Measurements from ENCODE around the gene ERAP2.

- no peak for TF ChIP-seq TAF1 (IDR thresholded peaks at IDR 0.05; ENCODE audit: low read depth, low read length)
- TF ChIP-seq POLR2A (IDR thresholded peaks at IDR 0.05; ENCODE audit: low read depth, low read length): no peak
These were observed 23.5 kb upstream of the ERAP2 start for GRCh38 chr5:96852759-96853158.

Data from GM12891 (cell line).